SU-DHL-6 (cell line): Measurements from ENCODE around the gene HOXD11.

ENCODE experiments used
- H2AFZ ChIP-seq: fragments of 200-600 bp; sonication (generic); 2 replicates; pipeline ENCODE4 v1.6.1; 2014; ENCODE audit warnings: low read depth, mild to moderate bottlenecking, moderate library complexity, mixed read lengths, antibody characterized with exemption, low read length; ENCODE audit not compliant: severe bottlenecking
- H3F3A ChIP-seq: fragments of 200-600 bp; shearing (Covaris generic); 2 replicates; pipeline ENCODE4 v1.6.0; 2016; ENCODE audit warnings: antibody characterized with exemption, mild to moderate bottlenecking; ENCODE audit not compliant: insufficient read depth
- H3K27ac ChIP-seq: fragments of 200-600 bp; sonication (generic); 2 replicates; pipeline ENCODE4 v1.5.1; 2016; ENCODE audit warnings: low read depth, mild to moderate bottlenecking, low read length, moderate library complexity, mixed read lengths
- H3K27me3 ChIP-seq: fragments of 200-600 bp; sonication (generic), shearing (Covaris generic); 2 replicates; pipeline ENCODE4 v1.6.0; 2014; ENCODE audit warnings: mild to moderate bottlenecking, low read length
- H3K36me3 ChIP-seq: fragments of 200-600 bp; sonication (generic); 2 replicates; pipeline ENCODE4 v1.6.1; 2014; ENCODE audit warnings: mild to moderate bottlenecking, low read length, mixed read lengths
- H3K4me2 ChIP-seq: fragments of 300-600, 200-600 bp; shearing (Covaris generic), sonication (generic); 2 replicates; pipeline ENCODE4 v1.6.0; 2014; ENCODE audit warnings: low read length, low read depth, mild to moderate bottlenecking; ENCODE audit not compliant: poor library complexity, severe bottlenecking
- H3K4me3 ChIP-seq: fragments of 200-600 bp; sonication (generic); 2 replicates; pipeline ENCODE4 v1.5.1; 2014; ENCODE audit warnings: antibody characterized with exemption, low read length, mild to moderate bottlenecking, mixed read lengths; ENCODE audit not compliant: insufficient read depth, poor library complexity, severe bottlenecking
- H3K79me2 ChIP-seq: fragments of 200-600 bp; sonication (generic); 2 replicates; pipeline ENCODE4 v1.6.1; 2014; ENCODE audit warnings: mild to moderate bottlenecking, low read length, moderate library complexity; ENCODE audit not compliant: insufficient read depth
- H3K9ac ChIP-seq: fragments of 200-600 bp; sonication (generic); 2 replicates; pipeline ENCODE4 v1.7.0; 2014; ENCODE audit warnings: mild to moderate bottlenecking, low read length
- H3K9me2 ChIP-seq: fragments of 200-600 bp; sonication (generic); replicated peaks from 2 replicates; pipeline ENCODE4 v1.6.1; 2014; ENCODE audit warnings: low read length; ENCODE audit not compliant: insufficient read depth
- H3K9me3 ChIP-seq: fragments of 200-600 bp; sonication (generic); 2 replicates; pipeline ENCODE4 v1.6.1; 2014; ENCODE audit warnings: low read length, mixed read lengths; ENCODE audit not compliant: insufficient read depth
- H4K20me1 ChIP-seq: fragments of 200-600 bp; sonication (generic); 2 replicates; pipeline ENCODE4 v1.6.1; 2014; ENCODE audit warnings: low read depth, mild to moderate bottlenecking, antibody characterized with exemption, low read length, moderate library complexity, mixed read lengths
- CTCF ChIP-seq: fragments of 200-600 bp; sonication (generic); IDR thresholded peaks from one replicate; pipeline ENCODE4 v1.5.1; 2017; ENCODE audit warnings: antibody characterized with exemption, mild to moderate bottlenecking, low read length, moderate library complexity; ENCODE audit not compliant: insufficient read depth, poor library complexity, severe bottlenecking
- EZH2phosphoT487 ChIP-seq: fragments of 200-600 bp; sonication (generic), shearing (Covaris generic); conservative IDR thresholded peaks from 2 replicates; pipeline ENCODE4 v1.6.1; 2018; ENCODE audit warnings: mild to moderate bottlenecking, antibody characterized with exemption, low read length, moderate library complexity, mixed read lengths

HOXD11 gene

DNA sequence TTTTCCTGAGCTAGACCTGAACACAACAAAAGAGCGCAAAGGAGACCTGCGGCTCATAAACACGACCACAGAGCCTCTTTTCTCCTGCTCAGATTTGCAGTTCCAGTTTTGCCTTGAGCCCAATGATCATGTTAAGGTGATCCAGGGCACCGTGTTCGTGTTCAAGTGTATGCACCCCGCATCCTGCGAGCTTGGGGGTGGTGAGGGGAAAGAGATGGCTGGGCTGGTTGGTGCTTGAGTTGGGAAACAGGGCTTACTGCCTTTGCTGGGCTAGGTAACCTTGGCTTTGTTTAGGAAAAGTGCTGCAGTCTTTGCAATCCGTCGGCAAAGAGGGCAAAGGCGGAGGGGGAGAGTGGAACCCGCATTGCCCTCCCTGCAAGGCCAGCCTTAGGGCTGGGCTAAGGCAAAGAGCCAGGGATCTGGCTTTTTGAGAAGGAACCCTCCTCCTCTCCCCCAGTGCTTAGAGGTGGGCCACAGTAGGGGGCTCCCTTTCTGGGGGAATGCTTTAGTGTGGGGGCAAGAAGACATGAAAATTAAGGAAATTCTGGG is 10.8 kb downstream of the HOXD11 start:
- Histone ChIP-seq H3K9me2 (no peaks in the 10 kb centered on the region), H3K9ac (no peak overlapping the region), H3K4me3 (no peak overlapping the region), H3K36me3 (no peaks in the 10 kb centered on the region), H3K9me3 (no peaks in the 10 kb centered on the region), H2AFZ (no peak overlapping the region), H3K4me2 (no peak overlapping the region), H3K27me3 (no peaks in the 10 kb centered on the region), H3K79me2 (no peaks in the 10 kb centered on the region), H3F3A (no peaks in the 10 kb centered on the region), H4K20me1 (no peaks in the 10 kb centered on the region), H3K27ac (no peak overlapping the region)
- TF ChIP-seq CTCF (no peak), EZH2phosphoT487 (no peak)

DNA sequence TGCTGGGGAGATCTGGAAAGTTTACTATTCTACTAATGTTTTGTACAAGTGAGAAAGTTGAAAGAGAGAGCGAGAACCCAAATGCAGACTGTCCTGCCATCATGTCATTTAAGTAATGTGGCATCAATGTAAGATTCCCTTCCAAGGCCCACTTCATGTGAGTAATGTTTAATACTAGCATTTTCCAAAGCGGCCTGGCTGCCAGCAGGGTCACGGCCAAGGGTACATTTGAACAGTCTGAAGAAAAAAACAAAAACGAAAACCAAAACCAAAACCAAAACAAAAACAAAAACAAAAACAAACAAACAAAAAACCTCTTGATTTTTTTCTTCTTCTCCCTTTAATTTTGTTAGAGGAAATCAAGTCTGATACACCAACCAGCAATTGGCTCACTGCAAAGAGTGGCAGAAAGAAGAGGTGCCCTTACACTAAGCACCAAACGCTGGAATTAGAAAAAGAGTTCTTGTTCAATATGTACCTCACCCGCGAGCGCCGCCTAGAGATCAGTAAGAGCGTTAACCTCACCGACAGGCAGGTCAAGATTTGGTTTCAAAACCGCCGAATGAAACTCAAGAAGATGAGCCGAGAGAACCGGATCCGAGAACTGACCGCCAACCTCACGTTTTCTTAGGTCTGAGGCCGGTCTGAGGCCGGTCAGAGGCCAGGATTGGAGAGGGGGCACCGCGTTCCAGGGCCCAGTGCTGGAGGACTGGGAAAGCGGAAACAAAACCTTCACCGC is 11.7 kb downstream of the HOXD11 start:
- Histone ChIP-seq H2AFZ (no peak overlapping the region), H4K20me1 (no peaks in the 10 kb centered on the region), H3K4me3 (no peak overlapping the region), H3K27ac (no peak overlapping the region), H3F3A (no peaks in the 10 kb centered on the region), H3K9me3 (no peaks in the 10 kb centered on the region), H3K9me2 (no peaks in the 10 kb centered on the region), H3K4me2 (no peak overlapping the region), H3K79me2 (no peaks in the 10 kb centered on the region), H3K36me3 (no peaks in the 10 kb centered on the region), H3K27me3 (no peaks in the 10 kb centered on the region), H3K9ac (no peak overlapping the region)
- no peak for TF ChIP-seq EZH2phosphoT487
- no peak for TF ChIP-seq CTCF

DNA sequence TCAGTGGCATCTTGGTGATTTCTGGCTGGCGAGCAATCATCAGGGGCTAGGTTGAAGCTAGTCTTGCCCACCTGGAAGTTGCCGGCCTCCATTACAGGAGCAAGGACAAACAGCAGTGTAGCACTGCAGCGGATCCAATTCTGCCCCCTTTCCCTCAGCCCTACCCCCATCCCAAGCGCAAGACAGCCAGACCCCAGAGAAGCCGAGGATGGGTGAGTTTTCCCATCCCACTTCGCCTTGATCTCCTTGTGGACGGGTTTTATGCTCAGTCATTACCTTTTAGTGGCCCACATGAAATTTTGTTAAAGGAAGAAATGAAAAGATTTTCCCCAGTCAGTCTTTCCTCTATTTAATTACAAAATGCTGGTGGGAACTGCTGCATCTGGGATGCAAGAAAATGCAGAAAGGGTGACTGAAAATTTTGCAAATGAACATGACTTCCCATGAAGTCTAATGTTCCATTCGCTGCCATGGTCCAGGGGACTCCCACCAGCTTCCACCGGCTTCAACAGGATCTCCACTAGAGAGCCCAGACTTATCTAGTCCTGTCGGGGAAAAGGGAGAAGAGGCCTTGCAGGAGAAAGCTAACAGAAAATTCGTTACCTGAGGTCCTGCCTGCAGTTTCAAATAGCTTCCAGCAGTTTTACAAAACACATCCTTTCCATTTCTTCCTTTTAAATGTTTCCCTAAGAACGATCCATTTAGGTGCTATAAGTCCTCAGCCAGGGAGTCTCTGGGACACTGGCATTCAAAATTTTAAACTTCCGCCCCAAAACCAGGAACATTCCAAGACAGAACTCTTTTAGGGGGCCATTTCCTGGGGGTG is 13.5 kb downstream of the HOXD11 start:
- H2AFZ ChIP-seq, result no peak overlapping the region
- H3K27me3 ChIP-seq, result no peaks in the 10 kb centered on the region
- no peaks in the 10 kb centered on the region for H3K9me2 ChIP-seq
- H3K36me3 ChIP-seq, result no peaks in the 10 kb centered on the region
- H3K9me3 ChIP-seq, result no peaks in the 10 kb centered on the region
- no peaks in the 10 kb centered on the region for H4K20me1 ChIP-seq
- no peak overlapping the region for H3K4me2 ChIP-seq
- no peaks in the 10 kb centered on the region for H3F3A ChIP-seq
- TF ChIP-seq CTCF (no peak), EZH2phosphoT487 (no peak)
- no peak overlapping the region for H3K27ac ChIP-seq
- no peak overlapping the region for H3K9ac ChIP-seq
- no peak overlapping the region for H3K4me3 ChIP-seq
- H3K79me2 ChIP-seq, result no peaks in the 10 kb centered on the region
